ENCODE results near the gene C9orf153. TPM values are rescaled to one million over a fixed set of nuclear protein-coding genes. Genes with fewer than 3 reads are reported as not detected.

C9orf153 gene
- polyA plus RNA-seq, 1 donor from 2014 or later: not detected

GRCh38 chr9:86250123-86250522, 9.3 kb downstream of the C9orf153 start:
- Histone ChIP-seq H3K79me2 (replicated peaks; ENCODE audit: insufficient read depth, low read length) (no peaks in the 10 kb centered on the region), H3F3A (ENCODE audit: insufficient read depth, low read length, poor library complexity, severe bottlenecking) (no peaks in the 10 kb centered on the region), H3K36me3 (ENCODE audit: insufficient read depth, low read length) (no peaks in the 10 kb centered on the region), H4K20me1 (ENCODE audit: insufficient read depth) (no peaks in the 10 kb centered on the region), H3K4me2 (ENCODE audit: low read length) (no peak overlapping the region), H3K9me3 (ENCODE audit: low read length) (no peaks in the 10 kb centered on the region), H2AFZ (ENCODE audit: low read depth, low read length) (no peak overlapping the region), H3K27me3 (ENCODE audit: insufficient read depth, low read depth, low read length) (no peaks in the 10 kb centered on the region), H3K27ac (ENCODE audit: low read length) (no peak overlapping the region), H3K9ac (ENCODE audit: low read length) (no peak overlapping the region), H3K4me3 (ENCODE audit: low read length) (no peak overlapping the region), H3K9me2 (ENCODE audit: insufficient read depth, low read length) (no peaks in the 10 kb centered on the region)
- TF ChIP-seq EP300 (conservative IDR thresholded peaks at IDR 0.05; ENCODE audit: poor library complexity, severe bottlenecking): no peak

GRCh38 chr9:86248746-86249145, 10.7 kb downstream of the C9orf153 start:
- Histone ChIP-seq H3K9ac (ENCODE audit: low read length) (no peak overlapping the region), H3K27ac (ENCODE audit: low read length) (no peak overlapping the region), H3K9me3 (ENCODE audit: low read length) (no peaks in the 10 kb centered on the region), H3K9me2 (ENCODE audit: insufficient read depth, low read length) (no peaks in the 10 kb centered on the region), H3K27me3 (ENCODE audit: insufficient read depth, low read depth, low read length) (no peaks in the 10 kb centered on the region), H3K79me2 (replicated peaks; ENCODE audit: insufficient read depth, low read length) (no peaks in the 10 kb centered on the region), H3K4me3 (ENCODE audit: low read length) (no peak overlapping the region), H3K4me2 (ENCODE audit: low read length) (no peak overlapping the region), H3K36me3 (ENCODE audit: insufficient read depth, low read length) (no peaks in the 10 kb centered on the region), H4K20me1 (ENCODE audit: insufficient read depth) (no peaks in the 10 kb centered on the region), H2AFZ (ENCODE audit: low read depth, low read length) (no peak overlapping the region), H3F3A (ENCODE audit: insufficient read depth, low read length, poor library complexity, severe bottlenecking) (no peaks in the 10 kb centered on the region)
- TF ChIP-seq CTCF (IDR thresholded peaks at IDR 0.05; ENCODE audit: poor library complexity, severe bottlenecking): no peak
- TF ChIP-seq EP300 (conservative IDR thresholded peaks at IDR 0.05; ENCODE audit: poor library complexity, severe bottlenecking): no peak
- TF ChIP-seq RAD21 (conservative IDR thresholded peaks at IDR 0.05): no peak
- no peak for TF ChIP-seq TAF1 (IDR thresholded peaks at IDR 0.05; ENCODE audit: low read depth)
- no peak for TF ChIP-seq SMC3 (conservative IDR thresholded peaks at IDR 0.05; ENCODE audit: poor library complexity)
- no peak for TF ChIP-seq POLR2AphosphoS5 (IDR thresholded peaks at IDR 0.05)
- TF ChIP-seq EZH2 (IDR thresholded peaks at IDR 0.05; ENCODE audit: borderline replicate concordance, insufficient read depth, low read length, poor library complexity, severe bottlenecking): no peak
- no peak for TF ChIP-seq REST (IDR thresholded peaks at IDR 0.05; ENCODE audit: borderline replicate concordance)
- no peak for TF ChIP-seq MXI1 (conservative IDR thresholded peaks at IDR 0.05; ENCODE audit: poor library complexity, severe bottlenecking)

GRCh38 chr9:86246752-86247161, 12.7 kb downstream of the C9orf153 start:
- no peaks in the 10 kb centered on the region for H3K9me3 ChIP-seq (ENCODE audit: low read length)
- TF ChIP-seq TAF1 (IDR thresholded peaks at IDR 0.05; ENCODE audit: low read depth): no peak
- TF ChIP-seq EZH2 (IDR thresholded peaks at IDR 0.05; ENCODE audit: borderline replicate concordance, insufficient read depth, low read length, poor library complexity, severe bottlenecking): no peak
- no peak for TF ChIP-seq POLR2AphosphoS5 (IDR thresholded peaks at IDR 0.05)
- no peak for TF ChIP-seq SMC3 (conservative IDR thresholded peaks at IDR 0.05; ENCODE audit: poor library complexity)
- no peak for TF ChIP-seq CTCF (IDR thresholded peaks at IDR 0.05; ENCODE audit: poor library complexity, severe bottlenecking)
- no peak for TF ChIP-seq REST (IDR thresholded peaks at IDR 0.05; ENCODE audit: borderline replicate concordance)
- no peak for TF ChIP-seq MXI1 (conservative IDR thresholded peaks at IDR 0.05; ENCODE audit: poor library complexity, severe bottlenecking)
- TF ChIP-seq RAD21 (conservative IDR thresholded peaks at IDR 0.05): no peak
- no peak for TF ChIP-seq EP300 (conservative IDR thresholded peaks at IDR 0.05; ENCODE audit: poor library complexity, severe bottlenecking)
- no peak overlapping the region for H2AFZ ChIP-seq (ENCODE audit: low read depth, low read length)
- no peaks in the 10 kb centered on the region for H3K79me2 ChIP-seq (replicated peaks; ENCODE audit: insufficient read depth, low read length)
- H3K4me3 ChIP-seq (ENCODE audit: low read length): no peak overlapping the region
- no peak overlapping the region for H3K4me2 ChIP-seq (ENCODE audit: low read length)
- H3K27ac ChIP-seq (ENCODE audit: low read length): no peak overlapping the region
- H3K9me2 ChIP-seq (ENCODE audit: insufficient read depth, low read length): no peaks in the 10 kb centered on the region
- no peaks in the 10 kb centered on the region for H4K20me1 ChIP-seq (ENCODE audit: insufficient read depth)
- H3K9ac ChIP-seq (ENCODE audit: low read length): no peak overlapping the region
- H3F3A ChIP-seq (ENCODE audit: insufficient read depth, low read length, poor library complexity, severe bottlenecking): no peaks in the 10 kb centered on the region
- no peaks in the 10 kb centered on the region for H3K36me3 ChIP-seq (ENCODE audit: insufficient read depth, low read length)
- H3K27me3 ChIP-seq (ENCODE audit: insufficient read depth, low read depth, low read length): no peaks in the 10 kb centered on the region
